ENCODE results near the gene ASCL2. TPM values are rescaled to one million over a fixed set of nuclear protein-coding genes. Genes with fewer than 3 reads are reported as not detected.

ASCL2 gene
- total RNA-seq, 2 donors from 2014 or later, result 3.0 TPM; not detected in 1

- Histone ChIP-seq H3K4me1 (no peaks in the 10 kb centered on the region), H3K9me3 (no peaks in the 10 kb centered on the region), H3K27ac (no peak overlapping the region), H3K4me3 (no peak overlapping the region), H3K36me3 (replicated peaks in 1 of 2; ENCODE audit: insufficient read depth in 1 of 2, low read depth in 2 of 2) (no peaks in the 10 kb centered on the region), H3K27me3 (no peaks in the 10 kb centered on the region)
- intact Hi-C loops (cut with DNase I), result no loop called here
- TF ChIP-seq POLR2A (IDR thresholded peaks at IDR 0.05), result no peak
- TF ChIP-seq CTCF (IDR thresholded peaks at IDR 0.05), result no peak
- no peak for ATAC-seq
- peak in 1 of 4 donors; percentile 8 for DNase-seq
- 81 to 85% methylated on average over 8 to 19 of the region's 26 CpGs for WGBS, 2 donors
These were observed 9.7 kb downstream of the ASCL2 start for GRCh38 chr11:2260491-2261364.

- Histone ChIP-seq H3K4me1 (no peaks in the 10 kb centered on the region), H3K4me3 (no peak overlapping the region), H3K27me3 (no peaks in the 10 kb centered on the region), H3K36me3 (replicated peaks in 1 of 2; ENCODE audit: insufficient read depth in 1 of 2, low read depth in 2 of 2) (no peaks in the 10 kb centered on the region), H3K9me3 (no peaks in the 10 kb centered on the region), H3K27ac (no peak overlapping the region)
- DNase-seq (peak in 1 of 4 donors; percentile 10), ATAC-seq (no peak)
- TF ChIP-seq POLR2A (IDR thresholded peaks at IDR 0.05) (no peak), CTCF (IDR thresholded peaks at IDR 0.05) (no peak)
- 55 to 74% methylated on average over 8 to 12 of the region's 12 CpGs for WGBS, 2 donors
- intact Hi-C loops (cut with DNase I), result no loop called here
These were observed 10.4 kb downstream of the ASCL2 start for GRCh38 chr11:2259897-2260451.

GRCh38 chr11:2259466-2259830 is 10.9 kb downstream of the ASCL2 start:
- TF ChIP-seq POLR2A (IDR thresholded peaks at IDR 0.05), result no peak
- no peak for TF ChIP-seq CTCF (IDR thresholded peaks at IDR 0.05)
- Histone ChIP-seq H3K9me3 (no peaks in the 10 kb centered on the region), H3K27me3 (no peaks in the 10 kb centered on the region), H3K36me3 (replicated peaks in 1 of 2; ENCODE audit: insufficient read depth in 1 of 2, low read depth in 2 of 2) (no peaks in the 10 kb centered on the region), H3K4me3 (no peak overlapping the region), H3K27ac (no peak overlapping the region), H3K4me1 (no peaks in the 10 kb centered on the region)
- DNase-seq (peak in 1 of 4 donors; percentile 7), ATAC-seq (no peak)
- intact Hi-C loops (cut with DNase I), result no loop called here
- 40 to 92% methylated on average over 3 to 8 of the region's 8 CpGs for WGBS, 2 donors

GRCh38 chr11:2258501-2259465 is 11.6 kb downstream of the ASCL2 start:
- Histone ChIP-seq H3K27ac (no peak overlapping the region), H3K9me3 (no peaks in the 10 kb centered on the region), H3K36me3 (replicated peaks in 1 of 2; ENCODE audit: insufficient read depth in 1 of 2, low read depth in 2 of 2) (no peaks in the 10 kb centered on the region), H3K27me3 (no peaks in the 10 kb centered on the region), H3K4me3 (no peak overlapping the region), H3K4me1 (no peaks in the 10 kb centered on the region)
- ATAC-seq, result no peak
- intact Hi-C loops (cut with DNase I), result no loop called here
- TF ChIP-seq CTCF (IDR thresholded peaks at IDR 0.05), result no peak
- no peak for TF ChIP-seq POLR2A (IDR thresholded peaks at IDR 0.05)
- DNase-seq, result peak in 1 of 4 donors; percentile 8
- WGBS, 2 donors, result 77 to 78% methylated on average over 8 to 29 of the region's 29 CpGs
